ENCODE results near the gene TPI1.
"Not testable (repeated sequence)": the region's sequence is repeated elsewhere in the genome, so short reads cannot be mapped to it uniquely, and the experiment has no call there.

TPI1 gene

GRCh38 chr12:6894321-6894720 is 27.0 kb downstream of the TPI1 start:
- no peak for DNase-seq

GRCh38 chr12:6896846-6897435 is 29.6 kb downstream of the TPI1 start:
- DNase-seq, result peak; percentile 72

- DNase-seq, result no peak
These were observed 32.1 kb downstream of the TPI1 start for GRCh38 chr12:6899427-6899826.

- DNase-seq, result peak; percentile 58
These were observed 32.6 kb downstream of the TPI1 start for GRCh38 chr12:6899837-6900519.

GRCh38 chr12:6902448-6902847 is 35.1 kb downstream of the TPI1 start:
- DNase-seq, result no peak

- DNase-seq, result no peak
These were observed 36.4 kb downstream of the TPI1 start for GRCh38 chr12:6903722-6904121.

GRCh38 chr12:6904280-6905276 is 37.2 kb downstream of the TPI1 start, which contains the start of gene LRRC23:
LRRC23 (plus strand) TSS chr12:6904822; CDS start chr12:6905634, 812 bp downstream.
- peak; percentile 100 for DNase-seq

- no peak for DNase-seq
These were observed 38.2 kb downstream of the TPI1 start for GRCh38 chr12:6905414-6906040.

GRCh38 chr12:6908141-6908540 is 40.8 kb downstream of the TPI1 start:
- not testable (repeated sequence) for DNase-seq

GRCh38 chr12:6909421-6910145 is 42.3 kb downstream of the TPI1 start:
- DNase-seq, result no peak

GRCh38 chr12:6912164-6912935 is 45.0 kb downstream of the TPI1 start:
- no peak for DNase-seq

- DNase-seq, result peak; percentile 99
These were observed 47.1 kb downstream of the TPI1 start, which contains the start of gene ENO2 for GRCh38 chr12:6914246-6914946. ENO2 (plus strand) TSS chr12:6914580; CDS start chr12:6915833, 1,253 bp downstream.

- peak; percentile 96 for DNase-seq
These were observed 47.8 kb downstream of the TPI1 start for GRCh38 chr12:6914947-6915788.

- no peak for DNase-seq
These were observed 48.5 kb downstream of the TPI1 start for GRCh38 chr12:6915789-6916285.

- DNase-seq, result no peak
These were observed 49.3 kb downstream of the TPI1 start for GRCh38 chr12:6916426-6917200.

- no peak for DNase-seq
These were observed 50.3 kb downstream of the TPI1 start for GRCh38 chr12:6917491-6918231.

- no peak for DNase-seq
These were observed 52.3 kb downstream of the TPI1 start for GRCh38 chr12:6919588-6919987.
